ENCODE measurements around the gene BRI3.

BRI3 gene

GRCh38 chr7:98287486-98287959 lies 6.0 kb downstream of the BRI3 start:
- peaks cover 31% of the 10 kb centered on the region for H3K4me1 ChIP-seq (ENCODE audit: insufficient read depth, insufficient read length)
- no peaks in the 10 kb centered on the region for H3K27me3 ChIP-seq (ENCODE audit: insufficient read depth, insufficient read length)
- no peak overlapping the region for H3K9ac ChIP-seq (ENCODE audit: insufficient read length, low read depth)
- H3K9me3 ChIP-seq (ENCODE audit: insufficient read depth, low read length), result no peaks in the 10 kb centered on the region
- H3K4me3 ChIP-seq (ENCODE audit: insufficient read length, low read depth), result no peak overlapping the region
- peaks cover 70% of the 10 kb centered on the region for H3K36me3 ChIP-seq (ENCODE audit: insufficient read depth, insufficient read length, low read length)
- no peak for DNase-seq (ENCODE audit: low read depth, low spot score)
- TF ChIP-seq SUZ12 (IDR thresholded peaks at IDR 0.05; ENCODE audit: extremely low read depth, insufficient read depth, insufficient read length), result no peak
- no peak for TF ChIP-seq ZNF274 (IDR thresholded peaks at IDR 0.05; ENCODE audit: low read depth, low read length)
- TF ChIP-seq YY1 (IDR thresholded peaks at IDR 0.05; ENCODE audit: insufficient read depth, insufficient read length), result no peak

GRCh38 chr7:98288064-98288823 lies 6.8 kb downstream of the BRI3 start:
- DNase-seq (ENCODE audit: low read depth, low spot score), result no peak
- no peaks in the 10 kb centered on the region for H3K9me3 ChIP-seq (ENCODE audit: insufficient read depth, low read length)
- H3K4me1 ChIP-seq (ENCODE audit: insufficient read depth, insufficient read length), result peaks cover 31% of the 10 kb centered on the region
- no peak overlapping the region for H3K9ac ChIP-seq (ENCODE audit: insufficient read length, low read depth)
- H3K27me3 ChIP-seq (ENCODE audit: insufficient read depth, insufficient read length), result no peaks in the 10 kb centered on the region
- H3K36me3 ChIP-seq (ENCODE audit: insufficient read depth, insufficient read length, low read length), result peaks cover 71% of the 10 kb centered on the region
- TF ChIP-seq SUZ12 (IDR thresholded peaks at IDR 0.05; ENCODE audit: extremely low read depth, insufficient read depth, insufficient read length), result no peak
- no peak for TF ChIP-seq YY1 (IDR thresholded peaks at IDR 0.05; ENCODE audit: insufficient read depth, insufficient read length)
- TF ChIP-seq ZNF274 (IDR thresholded peaks at IDR 0.05; ENCODE audit: low read depth, low read length), result no peak
- H3K4me3 ChIP-seq (ENCODE audit: insufficient read length, low read depth), result no peak overlapping the region

- no peak overlapping the region for H3K9ac ChIP-seq (ENCODE audit: insufficient read length, low read depth)
- H3K9me3 ChIP-seq (ENCODE audit: insufficient read depth, low read length), result no peaks in the 10 kb centered on the region
- TF ChIP-seq ZNF274 (IDR thresholded peaks at IDR 0.05; ENCODE audit: low read depth, low read length) (no peak), SUZ12 (IDR thresholded peaks at IDR 0.05; ENCODE audit: extremely low read depth, insufficient read depth, insufficient read length) (no peak), YY1 (IDR thresholded peaks at IDR 0.05; ENCODE audit: insufficient read depth, insufficient read length) (no peak)
- peaks cover 69% of the 10 kb centered on the region for H3K36me3 ChIP-seq (ENCODE audit: insufficient read depth, insufficient read length, low read length)
- peaks cover 26% of the 10 kb centered on the region for H3K4me1 ChIP-seq (ENCODE audit: insufficient read depth, insufficient read length)
- H3K27me3 ChIP-seq (ENCODE audit: insufficient read depth, insufficient read length), result no peaks in the 10 kb centered on the region
- H3K4me3 ChIP-seq (ENCODE audit: insufficient read length, low read depth), result no peak overlapping the region
- DNase-seq (ENCODE audit: low read depth, low spot score), result no peak
Observed at GRCh38 chr7:98289333-98289875, 7.9 kb downstream of the BRI3 start.

- Histone ChIP-seq H3K9ac (ENCODE audit: insufficient read length, low read depth) (no peak overlapping the region), H3K4me3 (ENCODE audit: insufficient read length, low read depth) (no peak overlapping the region), H3K4me1 (ENCODE audit: insufficient read depth, insufficient read length) (peaks cover 19% of the 10 kb centered on the region), H3K27me3 (ENCODE audit: insufficient read depth, insufficient read length) (no peaks in the 10 kb centered on the region), H3K36me3 (ENCODE audit: insufficient read depth, insufficient read length, low read length) (peaks cover 65% of the 10 kb centered on the region), H3K9me3 (ENCODE audit: insufficient read depth, low read length) (no peaks in the 10 kb centered on the region)
- no peak for TF ChIP-seq SUZ12 (IDR thresholded peaks at IDR 0.05; ENCODE audit: extremely low read depth, insufficient read depth, insufficient read length)
- TF ChIP-seq ZNF274 (IDR thresholded peaks at IDR 0.05; ENCODE audit: low read depth, low read length), result no peak
- no peak for TF ChIP-seq YY1 (IDR thresholded peaks at IDR 0.05; ENCODE audit: insufficient read depth, insufficient read length)
- DNase-seq (ENCODE audit: low read depth, low spot score), result no peak
Observed at GRCh38 chr7:98291717-98292116, 10.2 kb downstream of the BRI3 start.

GRCh38 chr7:98293265-98293664 lies 11.8 kb downstream of the BRI3 start:
- no peaks in the 10 kb centered on the region for H3K27me3 ChIP-seq (ENCODE audit: insufficient read depth, insufficient read length)
- no peak overlapping the region for H3K9ac ChIP-seq (ENCODE audit: insufficient read length, low read depth)
- H3K36me3 ChIP-seq (ENCODE audit: insufficient read depth, insufficient read length, low read length), result peaks cover 64% of the 10 kb centered on the region
- no peak for TF ChIP-seq ZNF274 (IDR thresholded peaks at IDR 0.05; ENCODE audit: low read depth, low read length)
- H3K4me3 ChIP-seq (ENCODE audit: insufficient read length, low read depth), result no peak overlapping the region
- DNase-seq (ENCODE audit: low read depth, low spot score), result no peak
- H3K9me3 ChIP-seq (ENCODE audit: insufficient read depth, low read length), result no peaks in the 10 kb centered on the region
- peaks cover 11% of the 10 kb centered on the region for H3K4me1 ChIP-seq (ENCODE audit: insufficient read depth, insufficient read length)

- Histone ChIP-seq H3K36me3 (ENCODE audit: insufficient read depth, insufficient read length, low read length) (peaks cover 62% of the 10 kb centered on the region), H3K4me1 (ENCODE audit: insufficient read depth, insufficient read length) (peaks cover 11% of the 10 kb centered on the region), H3K9ac (ENCODE audit: insufficient read length, low read depth) (no peak overlapping the region), H3K4me3 (ENCODE audit: insufficient read length, low read depth) (no peak overlapping the region), H3K9me3 (ENCODE audit: insufficient read depth, low read length) (no peaks in the 10 kb centered on the region), H3K27me3 (ENCODE audit: insufficient read depth, insufficient read length) (no peaks in the 10 kb centered on the region)
- DNase-seq (ENCODE audit: low read depth, low spot score), result no peak
- TF ChIP-seq SUZ12 (IDR thresholded peaks at IDR 0.05; ENCODE audit: extremely low read depth, insufficient read depth, insufficient read length) (no peak), YY1 (IDR thresholded peaks at IDR 0.05; ENCODE audit: insufficient read depth, insufficient read length) (no peak), ZNF274 (IDR thresholded peaks at IDR 0.05; ENCODE audit: low read depth, low read length) (no peak)
Observed at GRCh38 chr7:98293746-98294145, 12.3 kb downstream of the BRI3 start.

GRCh38 chr7:98294326-98294725 lies 12.8 kb downstream of the BRI3 start:
- DNase-seq (ENCODE audit: low read depth, low spot score), result no peak
- no peaks in the 10 kb centered on the region for H3K9me3 ChIP-seq (ENCODE audit: insufficient read depth, low read length)

More at GRCh38 chr7:98294326-98294725, 12.8 kb downstream of the BRI3 start:
- H3K9ac ChIP-seq (ENCODE audit: insufficient read length, low read depth), result peak overlapping the region; percentile 42
- H3K4me1 ChIP-seq (ENCODE audit: insufficient read depth, insufficient read length), result peaks cover 9% of the 10 kb centered on the region
- H3K27me3 ChIP-seq (ENCODE audit: insufficient read depth, insufficient read length), result no peaks in the 10 kb centered on the region
- H3K36me3 ChIP-seq (ENCODE audit: insufficient read depth, insufficient read length, low read length), result peaks cover 59% of the 10 kb centered on the region
- no peak overlapping the region for H3K4me3 ChIP-seq (ENCODE audit: insufficient read length, low read depth)
- TF ChIP-seq SUZ12 (IDR thresholded peaks at IDR 0.05; ENCODE audit: extremely low read depth, insufficient read depth, insufficient read length) (no peak), ZNF274 (IDR thresholded peaks at IDR 0.05; ENCODE audit: low read depth, low read length) (no peak), YY1 (IDR thresholded peaks at IDR 0.05; ENCODE audit: insufficient read depth, insufficient read length) (no peak)

Measured in NT2/D1 (cell line).